Smooth muscle cell of trachea (primary cell): ENCODE measurements around the gene GDAP2. TPM values are rescaled to one million over a fixed set of nuclear protein-coding genes. Genes with fewer than 3 reads are reported as not detected.

Source experiments
- total RNA-seq: library from RNA; depleted of rRNA; stranded (reverse); fragments of >200 nt; gene quantifications from 2 replicates; pipeline ENCODE4 v1.2.1, GENCODE V29; 2014

GDAP2 gene
- total RNA-seq, result 20.2 and 25.3 TPM in 2 replicates

DNA sequence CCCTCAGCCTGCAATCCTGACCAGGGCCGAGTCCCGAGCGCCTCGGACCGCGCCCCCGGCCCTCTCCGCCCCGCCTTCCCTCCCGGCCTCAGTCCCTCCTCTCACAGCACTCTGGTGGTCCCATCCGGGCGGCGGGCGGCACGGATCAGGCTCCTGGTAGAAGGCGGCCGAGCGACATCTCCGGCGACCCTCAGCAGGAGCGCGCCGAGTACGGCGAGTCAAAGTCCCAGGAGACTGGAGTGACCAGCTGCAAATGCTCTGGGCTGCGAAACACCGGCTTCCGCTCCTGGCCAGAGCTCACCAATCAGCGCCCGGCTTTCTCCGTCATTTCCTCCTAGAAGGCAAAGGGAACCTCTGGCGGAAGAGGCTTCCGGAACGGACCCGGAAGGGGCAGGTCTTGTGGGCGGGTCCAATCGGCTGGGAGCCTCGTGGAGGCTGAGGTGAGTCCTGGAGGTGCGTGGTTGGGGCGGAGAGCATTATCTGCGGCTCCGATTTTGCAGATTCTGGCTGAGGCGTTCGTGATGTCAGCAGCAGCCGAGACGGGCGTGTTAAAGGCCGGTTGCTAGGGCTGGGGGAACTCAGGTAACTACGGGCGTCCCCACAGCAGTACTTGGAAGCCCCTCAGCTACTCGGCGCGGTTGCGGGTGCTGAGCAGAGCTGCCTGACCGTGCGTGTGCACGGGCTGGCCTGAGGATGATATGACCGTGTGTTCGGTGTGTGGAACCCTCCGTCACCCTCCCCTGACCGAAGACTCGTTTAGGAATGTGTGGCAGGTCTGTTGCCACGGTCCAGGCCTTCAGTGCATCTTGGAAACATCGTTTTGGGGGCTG lies at the start of gene GDAP2, which contains the start of gene WDR3:
GDAP2 (minus strand) TSS at position 279 of the 830 bp plus-strand sequence. CDS start 9,264 bp downstream, outside the sequence.
WDR3 (plus strand) TSS at position 397 of the 830 bp plus-strand sequence. CDS start 3,581 bp downstream, outside the sequence.

Other genes with a start within 250 kb of the GDAP2 start
- gene WDR3, start 118 bp upstream of the GDAP2 start, total RNA-seq, result 12.7 and 18.2 TPM in 2 replicates